GM18520 (cell line): ENCODE results near the gene ALDH1L1.

Experiments
- ATAC-seq: cut with Tn5 transposase; IDR thresholded peaks from one replicate; pipeline ENCODE4 v1.9.1; 2021; ENCODE audit not compliant: unreplicated experiment

Gene ALDH1L1

GRCh38 chr3:126155819-126156218, 24.6 kb downstream of the ALDH1L1 start:
- ATAC-seq: no peak

GRCh38 chr3:126155280-126155640, 25.1 kb downstream of the ALDH1L1 start:
- ATAC-seq: no peak

GRCh38 chr3:126154391-126155279, 25.8 kb downstream of the ALDH1L1 start:
- no peak for ATAC-seq

- ATAC-seq: no peak
These were observed 26.6 kb downstream of the ALDH1L1 start for GRCh38 chr3:126153695-126154360.

GRCh38 chr3:126152901-126153694, 27.3 kb downstream of the ALDH1L1 start:
- no peak for ATAC-seq

GRCh38 chr3:126152458-126152857, 27.9 kb downstream of the ALDH1L1 start:
- no peak for ATAC-seq

- no peak for ATAC-seq
These were observed 28.7 kb downstream of the ALDH1L1 start for GRCh38 chr3:126151562-126152302.

- no peak for ATAC-seq
These were observed 30.3 kb downstream of the ALDH1L1 start for GRCh38 chr3:126149960-126150515.

- ATAC-seq: no peak
These were observed 31.0 kb downstream of the ALDH1L1 start for GRCh38 chr3:126149256-126149902.

- ATAC-seq: no peak
These were observed 32.3 kb downstream of the ALDH1L1 start for GRCh38 chr3:126147932-126148683.

- no peak for ATAC-seq
These were observed 33.0 kb downstream of the ALDH1L1 start for GRCh38 chr3:126147147-126147931.

GRCh38 chr3:126146525-126147146, 33.8 kb downstream of the ALDH1L1 start:
- no peak for ATAC-seq

- no peak for ATAC-seq
These were observed 34.4 kb downstream of the ALDH1L1 start for GRCh38 chr3:126146034-126146433.

GRCh38 chr3:126142652-126143051, 37.7 kb downstream of the ALDH1L1 start:
- no peak for ATAC-seq

- ATAC-seq: no peak
These were observed 42.8 kb downstream of the ALDH1L1 start for GRCh38 chr3:126137490-126138130.

GRCh38 chr3:126136428-126137220, 43.8 kb downstream of the ALDH1L1 start:
- no peak for ATAC-seq
